Loucy (cell line): Measurements from ENCODE around the gene SLC22A23.

ENCODE experiments used
- EZH2phosphoT487 ChIP-seq: fragments of 200-600 bp; IDR thresholded peaks from 2 replicates; pipeline ENCODE4 v1.6.1; 2018; ENCODE audit warnings: antibody characterized with exemption, mild to moderate bottlenecking, moderate library complexity, borderline replicate concordance
- TF ChIP-seq, protein P1 (sequence below): fragments of 200-600 bp; sonication (generic); conservative IDR thresholded peaks from 2 replicates; pipeline ENCODE4 v1.5.1; 2014; ENCODE audit warnings: mild to moderate bottlenecking, antibody characterized with exemption, low read length

DNA sequence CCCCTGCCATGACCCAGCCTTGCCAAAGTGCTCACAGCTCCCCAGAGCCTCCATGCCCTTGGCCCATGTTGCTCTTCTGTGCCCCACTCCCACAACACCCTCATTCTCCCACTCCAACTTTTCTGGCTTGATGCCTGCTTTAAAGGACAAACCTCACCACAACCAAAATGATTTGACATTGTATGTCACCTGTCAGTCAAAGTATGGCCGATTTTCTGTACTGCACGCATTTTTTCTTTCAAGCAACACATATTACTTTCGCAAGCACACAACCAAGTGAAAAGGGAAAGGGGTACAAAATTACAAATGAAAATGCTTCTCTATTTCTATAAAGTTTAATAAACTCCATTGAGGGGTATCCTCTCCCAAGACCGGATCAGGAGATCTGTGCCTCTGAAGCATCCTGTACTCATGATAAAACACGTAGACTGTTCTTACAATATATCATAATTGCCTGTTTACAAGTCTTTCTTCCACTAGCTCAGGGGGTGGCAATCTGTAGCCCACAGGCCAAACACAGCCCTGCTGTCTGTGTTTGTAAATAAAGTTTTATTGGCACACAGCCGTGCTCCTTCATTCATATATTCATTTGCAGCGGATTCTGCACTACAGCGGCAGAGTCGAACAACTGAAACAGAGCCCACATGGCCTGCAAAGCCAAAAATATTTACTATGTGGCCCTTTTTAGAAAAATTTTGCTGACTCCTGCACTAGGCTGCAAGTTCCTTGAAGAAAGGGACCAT lies 32.5 kb downstream of the SLC22A23 start:
- TF ChIP-seq, protein P1, sequence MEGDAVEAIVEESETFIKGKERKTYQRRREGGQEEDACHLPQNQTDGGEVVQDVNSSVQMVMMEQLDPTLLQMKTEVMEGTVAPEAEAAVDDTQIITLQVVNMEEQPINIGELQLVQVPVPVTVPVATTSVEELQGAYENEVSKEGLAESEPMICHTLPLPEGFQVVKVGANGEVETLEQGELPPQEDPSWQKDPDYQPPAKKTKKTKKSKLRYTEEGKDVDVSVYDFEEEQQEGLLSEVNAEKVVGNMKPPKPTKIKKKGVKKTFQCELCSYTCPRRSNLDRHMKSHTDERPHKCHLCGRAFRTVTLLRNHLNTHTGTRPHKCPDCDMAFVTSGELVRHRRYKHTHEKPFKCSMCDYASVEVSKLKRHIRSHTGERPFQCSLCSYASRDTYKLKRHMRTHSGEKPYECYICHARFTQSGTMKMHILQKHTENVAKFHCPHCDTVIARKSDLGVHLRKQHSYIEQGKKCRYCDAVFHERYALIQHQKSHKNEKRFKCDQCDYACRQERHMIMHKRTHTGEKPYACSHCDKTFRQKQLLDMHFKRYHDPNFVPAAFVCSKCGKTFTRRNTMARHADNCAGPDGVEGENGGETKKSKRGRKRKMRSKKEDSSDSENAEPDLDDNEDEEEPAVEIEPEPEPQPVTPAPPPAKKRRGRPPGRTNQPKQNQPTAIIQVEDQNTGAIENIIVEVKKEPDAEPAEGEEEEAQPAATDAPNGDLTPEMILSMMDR = no peak
- TF ChIP-seq EZH2phosphoT487 = no peak
